ENCODE results near the gene MAGEB1.

Gene MAGEB1, protein sequence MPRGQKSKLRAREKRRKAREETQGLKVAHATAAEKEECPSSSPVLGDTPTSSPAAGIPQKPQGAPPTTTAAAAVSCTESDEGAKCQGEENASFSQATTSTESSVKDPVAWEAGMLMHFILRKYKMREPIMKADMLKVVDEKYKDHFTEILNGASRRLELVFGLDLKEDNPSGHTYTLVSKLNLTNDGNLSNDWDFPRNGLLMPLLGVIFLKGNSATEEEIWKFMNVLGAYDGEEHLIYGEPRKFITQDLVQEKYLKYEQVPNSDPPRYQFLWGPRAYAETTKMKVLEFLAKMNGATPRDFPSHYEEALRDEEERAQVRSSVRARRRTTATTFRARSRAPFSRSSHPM

DNA sequence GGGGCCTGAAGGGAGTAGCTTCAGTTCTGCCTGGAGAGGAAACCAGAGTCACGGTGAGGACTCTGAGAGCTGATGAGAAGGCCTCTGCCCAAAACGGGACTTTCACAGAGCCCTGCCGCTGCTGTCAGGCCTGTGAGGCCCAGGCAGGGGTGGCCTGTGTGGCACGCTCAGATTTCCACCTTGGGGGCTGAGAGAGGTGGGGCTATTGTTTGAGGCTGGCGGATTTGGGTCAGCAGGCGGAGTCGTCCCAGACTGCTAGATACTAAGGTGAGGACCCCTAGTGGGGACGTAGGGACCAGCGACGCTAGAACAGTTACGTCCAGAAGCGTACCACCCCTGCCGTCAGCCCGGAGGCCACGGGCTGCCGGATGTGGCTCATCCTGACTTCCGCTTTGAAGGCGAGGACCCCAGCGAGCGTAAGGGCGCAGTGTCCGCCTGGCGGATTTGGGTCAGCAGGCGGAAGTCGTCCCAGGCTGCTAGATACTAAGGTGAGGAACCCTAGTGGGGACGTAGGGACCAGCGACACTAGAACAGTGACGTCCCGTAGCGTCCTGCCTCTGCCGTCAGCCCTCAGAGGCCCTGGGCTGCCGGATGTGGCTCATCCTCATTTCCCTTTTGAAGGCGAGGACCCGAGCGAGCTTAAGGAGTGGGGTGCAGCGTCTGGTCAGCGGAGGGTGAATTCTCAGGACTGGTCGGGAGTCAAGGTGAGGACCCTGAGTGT is at the start of gene MAGEB1:
Gene MAGEB1, plus strand, starts transcription at position 378 of the 721 bp plus-strand sequence. CDS start 3,348 bp downstream, outside the sequence.
- DNase-seq (ENCODE audit: low read depth in 2 of 2): no peak

DNA sequence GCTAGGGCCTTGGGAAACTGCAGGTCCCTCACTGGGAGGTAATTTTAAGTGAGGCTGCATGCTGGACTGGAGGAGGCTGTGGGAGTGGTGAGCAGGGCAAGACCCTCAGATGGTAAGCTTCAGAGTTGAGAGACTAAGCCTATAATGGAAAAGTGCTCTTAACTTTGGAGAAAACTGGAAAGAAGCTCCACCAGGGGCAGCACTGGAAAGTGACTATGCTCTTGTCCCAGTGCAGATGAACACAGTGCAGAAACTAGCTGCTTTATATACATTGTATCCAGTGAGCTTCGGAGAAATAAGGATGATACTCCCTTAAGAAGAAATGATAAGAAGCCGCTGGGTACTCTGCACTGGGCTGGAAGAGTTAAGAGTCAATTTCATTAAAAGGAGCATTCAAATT is 34.8 kb upstream of the MAGEB1 start:
- no peak for DNase-seq (ENCODE audit: low read depth in 2 of 2)

DNA sequence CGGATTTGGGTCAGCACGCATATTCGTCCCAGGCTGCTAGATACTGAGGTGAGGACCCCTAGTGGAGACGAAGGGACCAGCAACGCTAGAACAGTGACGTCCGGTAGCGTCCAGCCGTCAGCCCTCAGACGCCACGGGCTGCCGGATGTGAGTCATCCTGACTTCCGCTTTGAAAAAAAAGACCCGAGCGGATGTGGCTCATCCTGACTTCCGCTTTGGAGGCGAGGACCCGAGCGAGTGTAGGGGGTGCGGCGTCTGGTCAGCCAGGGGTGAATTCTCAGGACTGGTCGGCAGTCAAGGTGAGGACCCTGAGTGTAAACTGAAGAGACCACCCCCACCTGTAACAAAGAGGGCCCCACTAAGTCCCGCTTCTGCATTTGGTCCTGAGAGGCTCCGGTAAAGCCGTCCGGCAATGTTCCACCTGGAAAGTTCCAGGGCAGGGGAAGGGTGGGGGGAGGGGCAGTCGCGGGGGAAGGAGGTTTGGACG is 31.5 kb upstream of the MAGEB1 start, which contains the start of gene MAGEB2:
Gene MAGEB2, plus strand, starts transcription at position 207 of the 487 bp plus-strand sequence. CDS start 3,018 bp downstream, outside the sequence.
- no peak for DNase-seq (ENCODE audit: low read depth in 2 of 2)

DNA sequence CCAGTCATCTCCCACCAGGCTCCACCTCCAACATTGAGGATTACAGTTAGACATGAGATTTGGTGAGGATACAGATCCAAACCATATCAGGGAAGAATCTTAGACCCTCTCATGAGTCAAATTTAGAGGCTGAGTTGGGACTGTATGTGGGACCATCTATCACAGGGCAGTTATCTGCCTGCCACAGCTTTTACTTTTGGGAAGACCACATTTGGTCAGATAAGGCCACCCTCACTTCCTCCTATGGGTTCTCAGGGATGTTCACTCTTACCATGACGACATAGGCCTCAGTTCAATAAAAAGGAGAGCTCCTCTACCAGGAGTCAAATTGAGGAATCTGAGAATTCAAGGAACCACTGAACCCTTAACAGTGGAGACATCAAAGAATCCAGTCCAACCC is 29.5 kb upstream of the MAGEB1 start:
- no peak for DNase-seq (ENCODE audit: low read depth in 2 of 2)

DNA sequence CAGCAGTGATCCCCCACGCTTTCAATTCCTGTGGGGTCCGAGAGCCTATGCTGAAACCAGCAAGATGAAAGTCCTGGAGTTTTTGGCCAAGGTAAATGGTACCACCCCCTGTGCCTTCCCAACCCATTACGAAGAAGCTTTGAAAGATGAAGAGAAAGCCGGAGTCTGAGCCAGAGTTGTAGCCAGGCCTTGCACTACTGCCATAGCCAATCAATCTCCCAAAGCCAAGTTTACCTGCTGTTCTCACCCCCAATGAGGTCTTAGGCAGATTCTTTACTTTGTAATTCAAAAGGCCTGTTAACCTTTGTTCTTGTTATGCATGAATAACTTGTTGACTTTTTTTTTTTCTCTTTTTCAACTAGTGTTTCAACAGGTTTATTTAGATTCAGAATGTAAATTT is 27.6 kb upstream of the MAGEB1 start:
- DNase-seq (ENCODE audit: low read depth in 2 of 2): no peak

DNA sequence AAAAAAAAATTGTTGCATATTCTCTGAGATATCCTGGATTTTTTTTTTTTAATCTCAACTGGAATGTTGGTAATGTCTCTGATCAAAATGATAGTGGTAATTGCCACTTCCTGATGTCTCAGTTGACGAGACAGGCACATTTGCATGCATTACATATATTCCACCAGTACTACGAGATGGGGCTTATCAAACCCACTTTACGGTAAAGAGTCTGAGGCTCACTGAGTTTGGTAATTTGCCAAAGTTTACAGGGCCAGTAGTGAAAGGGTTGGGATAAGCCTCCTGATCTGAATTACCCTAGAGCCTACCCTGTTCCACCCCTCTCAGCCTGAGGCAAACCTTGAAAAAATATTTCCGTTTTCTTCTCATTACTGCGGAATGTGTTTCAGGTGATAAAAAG is 26.3 kb upstream of the MAGEB1 start:
- DNase-seq (ENCODE audit: low read depth in 2 of 2): no peak

DNA sequence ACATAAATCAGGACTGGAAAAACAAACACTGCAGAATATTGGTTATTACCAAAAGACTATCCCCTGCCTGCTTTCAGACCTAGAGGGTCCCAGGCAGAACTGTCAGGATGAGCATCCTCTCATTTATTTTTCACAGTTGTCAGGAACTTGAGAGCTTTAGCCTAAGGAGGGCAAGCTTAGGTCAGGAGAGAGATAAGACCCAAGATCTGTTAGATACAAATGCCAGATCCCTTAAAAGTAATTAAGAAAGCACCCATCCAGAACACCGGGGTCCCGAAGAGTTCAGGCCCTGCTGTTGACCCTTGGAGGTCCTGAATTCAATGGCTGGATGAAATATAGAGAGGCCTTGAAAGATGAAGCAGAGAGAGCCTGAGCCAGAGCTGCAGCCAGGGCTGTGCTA is 22.4 kb upstream of the MAGEB1 start:
- no peak for DNase-seq (ENCODE audit: low read depth in 2 of 2)

DNA sequence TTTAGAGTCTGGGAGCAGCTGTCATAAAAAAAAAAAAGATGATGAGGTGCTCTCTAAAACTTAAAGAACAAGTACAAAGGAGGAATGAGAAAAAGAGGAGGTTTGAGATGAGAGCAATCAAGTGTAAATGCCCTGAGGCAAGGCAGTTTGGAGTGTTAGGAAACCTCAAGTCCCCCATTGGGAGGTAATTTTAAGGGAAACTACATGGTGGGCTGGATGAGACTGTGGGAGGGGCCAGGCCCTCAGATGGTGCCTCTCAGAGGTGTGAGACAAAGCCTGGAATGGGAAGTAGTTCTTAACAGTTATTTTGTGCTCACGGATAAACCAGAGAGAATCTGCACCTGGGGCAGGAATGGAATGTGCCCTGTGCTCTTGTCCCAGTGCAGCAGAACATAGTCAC is 18.4 kb upstream of the MAGEB1 start:
- no peak for DNase-seq (ENCODE audit: low read depth in 2 of 2)

DNA sequence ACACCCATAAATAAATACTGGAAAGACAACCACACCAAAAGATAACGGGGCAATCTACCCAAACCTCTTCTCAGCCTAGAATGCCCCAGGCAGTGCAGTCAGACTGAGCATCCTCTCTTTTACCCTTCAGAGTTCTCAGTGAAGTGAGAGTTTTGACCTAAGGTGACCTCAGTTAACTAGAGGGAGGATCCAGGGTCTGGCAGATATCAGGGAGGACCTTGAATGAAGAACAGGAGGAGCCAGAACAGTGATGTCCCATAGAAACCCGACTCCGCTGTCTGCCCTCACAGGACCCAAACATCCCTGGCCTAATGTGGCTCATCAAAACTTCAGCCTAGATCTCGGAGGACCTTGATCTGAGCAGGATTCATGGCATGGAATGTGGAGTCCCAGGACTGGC is 16.6 kb upstream of the MAGEB1 start, which contains the start of gene MAGEB3:
Gene MAGEB3, plus strand, starts transcription at position 263 of the 400 bp plus-strand sequence. CDS start 5,268 bp downstream, outside the sequence.
- DNase-seq (ENCODE audit: low read depth in 2 of 2): no peak

DNA sequence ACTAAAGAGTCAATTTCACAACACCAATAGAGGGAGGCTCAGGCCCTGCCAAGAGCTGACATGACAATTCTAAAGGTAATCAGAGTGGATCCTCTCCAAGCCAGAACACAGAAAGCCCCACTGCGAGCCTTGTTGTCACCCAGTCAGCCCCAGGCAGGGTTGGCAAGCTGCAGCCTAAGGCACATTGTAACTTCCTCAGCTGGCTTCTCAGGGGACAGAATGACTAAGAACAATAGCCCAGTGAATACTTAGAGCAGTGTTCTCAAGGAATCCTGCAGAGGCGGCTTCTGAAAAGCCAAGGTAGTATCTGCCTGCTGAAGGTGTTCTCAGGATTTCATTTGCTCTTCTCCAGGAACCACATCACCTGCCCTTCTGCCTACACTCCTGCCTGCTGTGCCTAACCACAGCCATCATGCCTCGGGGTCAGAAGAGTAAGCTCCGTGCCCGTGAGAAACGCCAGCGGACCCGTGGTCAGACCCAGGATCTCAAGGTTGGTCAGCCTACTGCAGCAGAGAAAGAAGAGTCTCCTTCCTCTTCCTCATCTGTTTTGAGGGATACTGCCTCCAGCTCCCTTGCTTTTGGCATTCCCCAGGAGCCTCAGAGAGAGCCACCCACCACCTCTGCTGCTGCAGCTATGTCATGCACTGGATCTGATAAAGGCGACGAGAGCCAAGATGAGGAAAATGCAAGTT is 5.1 kb upstream of the MAGEB1 start, which contains the start of gene MAGEB4:
Gene MAGEB4, plus strand, starts transcription at position 277 of the 692 bp plus-strand sequence. Its CDS starts 136 bp downstream, at position 413.
- DNase-seq (ENCODE audit: low read depth in 2 of 2): no peak

DNA sequence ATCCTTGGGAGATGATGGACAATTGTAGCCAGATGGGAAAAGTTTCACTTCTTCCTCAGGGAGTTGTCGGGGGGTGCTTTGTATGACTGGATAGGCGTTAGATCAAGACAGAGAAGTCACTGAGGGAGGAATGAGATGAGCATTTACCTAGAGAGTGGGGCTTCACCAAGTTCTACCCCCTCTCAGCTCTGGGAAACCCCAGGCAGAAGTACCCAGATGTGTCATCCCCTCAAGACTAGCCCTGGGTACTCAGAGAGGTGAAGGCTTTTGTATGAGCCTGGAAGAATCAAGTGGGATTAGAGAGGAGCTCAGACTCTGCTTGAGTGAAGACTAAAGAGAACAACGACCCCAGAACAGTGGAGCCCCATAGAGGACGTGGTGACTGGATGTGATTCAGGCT is 1.9 kb downstream of the MAGEB1 start:
- no peak for DNase-seq (ENCODE audit: low read depth in 2 of 2)

DNA sequence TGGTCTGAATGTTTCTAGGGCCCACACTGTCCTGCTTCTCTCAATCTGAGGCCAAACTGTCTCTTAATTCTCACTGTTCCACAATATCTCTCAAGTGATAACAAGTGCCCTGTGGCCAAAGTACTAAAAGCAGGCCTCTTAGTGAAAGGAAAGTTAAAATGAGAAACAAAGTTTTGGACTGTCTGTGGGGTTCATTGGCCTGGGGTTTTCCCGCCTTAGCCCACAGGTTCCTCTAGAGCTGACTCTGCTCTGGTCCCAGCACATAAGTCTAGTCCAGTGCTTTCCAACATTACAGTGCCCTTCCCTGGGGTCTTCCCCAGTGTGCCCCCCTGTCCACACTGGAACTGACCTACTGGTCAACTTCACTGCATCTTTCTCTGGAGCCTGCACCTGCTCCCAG is 6.3 kb downstream of the MAGEB1 start:
- DNase-seq (ENCODE audit: low read depth in 2 of 2): no peak

DNA sequence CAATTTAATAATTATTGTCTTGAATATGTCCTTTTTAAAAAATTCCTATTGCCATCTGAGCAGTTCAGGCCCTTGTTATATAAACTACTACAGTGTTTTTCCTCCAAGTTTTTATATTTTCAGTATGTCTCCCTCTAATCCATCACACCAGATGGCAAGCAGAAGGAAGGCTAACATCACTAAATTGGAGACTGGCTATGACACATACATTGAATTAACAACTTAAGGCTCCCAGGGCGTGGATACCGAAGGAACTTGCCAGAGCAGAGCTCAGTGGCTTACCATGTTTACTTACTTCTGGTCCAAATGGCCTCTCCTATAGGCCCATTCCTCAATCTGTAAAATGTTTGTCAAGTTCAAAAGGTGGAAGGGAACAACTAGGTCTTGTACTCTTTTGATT is 13.0 kb downstream of the MAGEB1 start:
- DNase-seq (ENCODE audit: low read depth in 2 of 2): no peak

DNA sequence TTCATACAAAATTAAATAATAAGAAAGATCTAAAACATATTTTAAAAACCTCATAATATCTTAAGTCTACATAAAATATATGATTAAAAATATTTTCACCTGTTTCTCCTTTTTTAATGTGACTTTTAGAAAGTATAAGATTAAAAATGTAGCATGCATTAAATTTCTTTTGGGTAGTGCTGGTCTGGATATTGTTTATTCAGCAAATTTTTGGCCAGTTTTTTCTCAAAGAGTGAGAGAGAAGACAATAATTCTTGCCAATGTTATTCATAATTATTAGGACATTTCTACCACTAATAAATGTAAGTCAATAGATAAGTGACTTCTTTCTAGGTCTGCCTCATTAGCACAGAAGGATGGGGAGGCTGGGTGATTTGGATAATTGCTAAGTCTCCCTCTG is 14.1 kb downstream of the MAGEB1 start:
- no peak for DNase-seq (ENCODE audit: low read depth in 2 of 2)

DNA sequence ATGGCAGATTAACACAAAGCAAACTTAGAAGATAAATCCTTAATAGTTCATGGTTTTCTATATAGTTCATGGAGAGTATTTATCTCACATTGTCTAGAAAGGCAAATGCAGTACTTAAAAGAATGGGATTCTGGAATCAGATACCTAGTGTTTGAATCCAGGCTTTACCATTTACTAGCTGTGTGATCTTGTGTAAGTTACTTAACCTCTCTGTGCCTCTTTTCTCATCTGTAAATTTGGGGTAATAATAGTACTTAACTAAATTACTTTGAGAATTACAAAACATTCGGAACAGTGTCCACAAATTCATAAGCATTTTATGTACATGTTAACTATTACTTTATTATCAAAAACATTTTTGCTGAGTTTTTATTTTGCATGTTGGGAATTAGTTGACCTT is 15.8 kb downstream of the MAGEB1 start:
- no peak for DNase-seq (ENCODE audit: low read depth in 2 of 2)

DNA sequence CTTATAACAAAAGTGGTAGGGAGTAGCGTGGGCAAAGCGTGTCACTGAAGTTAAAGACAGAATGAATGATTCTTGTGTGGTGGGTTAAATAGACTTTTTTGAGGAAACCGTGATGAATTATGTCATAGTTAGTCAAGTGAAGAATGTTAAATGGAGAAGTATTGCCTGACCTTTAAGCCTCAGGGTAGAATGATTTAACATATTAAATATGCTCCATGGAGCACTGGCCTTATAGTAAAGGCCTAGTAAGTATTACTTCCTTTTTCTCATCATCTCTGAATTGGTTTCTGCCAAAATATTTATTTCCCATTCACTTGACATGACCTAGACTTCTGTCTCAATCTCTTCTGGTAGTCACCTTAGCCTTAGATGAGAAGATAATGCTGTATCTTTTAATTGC is 23.7 kb downstream of the MAGEB1 start:
- DNase-seq (ENCODE audit: low read depth in 2 of 2): no peak

DNA sequence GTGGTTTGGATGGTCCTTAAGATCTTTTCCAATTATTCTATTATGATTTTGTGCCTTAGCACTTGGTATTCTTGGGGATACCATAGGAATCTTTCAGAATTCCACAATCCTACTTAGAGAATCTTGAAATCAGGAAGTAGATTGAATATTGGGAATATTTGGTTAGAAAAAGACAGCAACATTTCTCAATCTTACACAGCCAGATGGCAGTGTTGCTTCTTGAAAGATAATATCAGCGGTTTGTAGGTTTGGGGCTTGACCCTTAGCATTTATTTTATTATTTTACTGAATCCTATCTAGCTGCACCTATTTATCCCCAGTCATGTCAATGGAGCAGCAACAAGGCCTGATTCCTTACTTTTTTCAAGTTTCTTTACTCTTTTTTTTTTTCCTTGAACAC is 28.6 kb downstream of the MAGEB1 start:
- no peak for DNase-seq (ENCODE audit: low read depth in 2 of 2)

DNA sequence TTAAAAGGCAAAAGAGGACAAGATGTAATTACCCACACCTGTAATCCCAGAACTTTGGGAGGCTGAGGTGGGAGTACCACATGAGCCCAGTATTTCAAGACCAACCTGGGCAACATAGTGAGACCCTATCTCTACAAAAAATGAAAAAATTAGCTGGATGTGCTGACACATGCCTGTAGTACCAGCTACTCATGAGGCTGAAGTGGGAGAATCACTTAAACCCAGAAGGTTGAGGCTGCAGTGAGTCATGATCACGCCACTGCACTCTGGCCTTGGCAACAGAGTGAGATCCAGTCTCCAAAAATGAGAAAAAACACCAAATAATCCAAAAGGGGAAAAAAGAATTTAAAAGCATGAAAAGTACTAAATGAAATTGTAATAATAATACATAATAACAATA is 31.4 kb downstream of the MAGEB1 start:
- no peak for DNase-seq (ENCODE audit: low read depth in 2 of 2)

DNA sequence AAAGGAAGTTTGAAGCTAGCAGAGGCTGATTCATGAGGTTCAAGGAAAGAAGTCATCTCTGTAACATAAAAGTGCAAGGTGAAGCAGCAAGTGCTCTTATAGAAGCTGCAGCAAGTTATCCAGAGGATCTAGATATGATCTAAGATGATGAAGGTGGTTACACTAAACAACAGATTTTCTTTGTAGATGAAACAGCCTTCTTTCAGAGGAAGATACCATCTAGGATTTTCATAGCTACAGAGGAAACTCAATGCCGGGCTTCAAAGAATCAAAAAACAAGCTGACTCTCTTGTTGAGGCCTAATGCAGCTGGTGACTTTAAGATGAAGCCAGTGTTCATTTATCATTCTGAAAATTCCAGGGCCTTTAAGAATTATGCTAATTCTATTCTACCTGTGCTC is 33.5 kb downstream of the MAGEB1 start:
- no peak for DNase-seq (ENCODE audit: low read depth in 2 of 2)

DNA sequence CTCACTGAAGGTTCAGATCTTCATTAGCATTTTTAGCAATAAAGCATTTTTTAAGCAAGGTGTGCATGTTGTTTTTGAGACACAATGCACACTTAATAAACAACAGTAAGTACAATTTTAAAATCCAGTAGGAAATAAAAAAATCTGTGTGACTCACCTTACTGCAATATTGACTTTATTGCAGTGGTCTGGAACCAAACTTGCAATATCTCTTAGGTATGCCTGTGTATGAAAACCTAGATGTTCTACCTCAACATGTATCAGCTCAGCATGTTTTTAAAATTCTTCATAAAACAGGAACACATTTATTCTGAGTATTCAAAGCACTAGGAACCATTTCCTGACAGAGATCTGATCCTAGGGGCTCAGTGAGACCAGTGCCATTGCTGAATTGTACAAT is 35.6 kb downstream of the MAGEB1 start:
- no peak for DNase-seq (ENCODE audit: low read depth in 2 of 2)

DNA sequence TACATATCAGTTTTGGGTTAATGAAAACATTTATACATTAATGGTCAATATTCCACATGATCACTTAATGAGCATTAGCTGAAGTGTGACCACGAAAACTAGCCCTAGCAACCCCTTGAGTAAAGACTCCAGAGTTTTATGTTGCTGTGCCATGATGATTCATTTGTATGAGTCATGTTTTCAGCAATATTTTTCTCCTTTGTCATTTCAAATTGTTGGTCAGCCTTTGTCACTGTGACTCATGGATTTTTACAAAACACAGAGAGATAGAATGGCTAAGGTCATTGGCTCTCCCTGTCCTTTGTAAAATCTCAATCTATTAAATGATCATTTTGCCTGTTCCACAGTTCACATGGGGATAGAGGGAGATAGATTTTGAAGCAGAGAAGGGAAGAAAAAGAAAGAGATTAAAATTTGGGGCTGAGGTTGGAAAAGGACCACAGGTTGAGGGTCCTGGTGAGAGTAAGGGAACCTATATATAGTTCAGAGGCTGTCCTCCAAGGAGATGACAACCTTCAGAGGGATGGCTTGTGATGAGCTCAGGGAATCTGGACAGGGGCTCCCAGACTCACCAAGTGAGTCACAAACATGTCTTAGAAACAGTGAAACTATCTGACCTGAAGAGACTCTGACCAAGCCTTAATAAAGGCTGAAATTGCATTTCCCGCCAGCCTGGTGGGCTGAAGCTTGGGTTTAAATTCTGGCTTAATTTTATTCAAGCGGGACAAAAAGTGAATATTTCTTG is 36.7 kb downstream of the MAGEB1 start:
- no peak for DNase-seq (ENCODE audit: low read depth in 2 of 2)
